ENCODE measurements around the gene TIMM44. TPM values are rescaled to one million over a fixed set of nuclear protein-coding genes. Genes with fewer than 3 reads are reported as not detected.
A peak's percentile ranks its signal among the peaks of the same experiment; 100 is the strongest.

The TIMM44 gene
- polyA plus RNA-seq, 1 of the 3 experiments (the other 2 are of a cell fraction): 49.7 TPM

- TF ChIP-seq TAF1 (IDR thresholded peaks at IDR 0.05; ENCODE audit: borderline replicate concordance, low read depth, low read length): peak; percentile 92
- TF ChIP-seq GABPA (IDR thresholded peaks at IDR 0.05; ENCODE audit: low read depth): no peak
- no peak for TF ChIP-seq RXRA (IDR thresholded peaks at IDR 0.05; ENCODE audit: borderline replicate concordance, low read depth)
- no peak for TF ChIP-seq TCF12 (IDR thresholded peaks at IDR 0.05)
- TF ChIP-seq JUND (IDR thresholded peaks at IDR 0.05): no peak
- TF ChIP-seq CTCF (IDR thresholded peaks at IDR 0.05): no peak
- TF ChIP-seq NRF1 (IDR thresholded peaks at IDR 0.05; ENCODE audit: low read depth, low read length): peak; percentile 63
- no peak for TF ChIP-seq EP300 (IDR thresholded peaks at IDR 0.05; ENCODE audit: borderline replicate concordance in 1 of 2, low read depth in 1 of 2, low read length in 1 of 2)
- TF ChIP-seq SMC3 (IDR thresholded peaks at IDR 0.05; ENCODE audit: low read depth, low read length): no peak
- no peak for TF ChIP-seq RAD21 (IDR thresholded peaks at IDR 0.05; ENCODE audit: low read length)
- TF ChIP-seq EZH2phosphoT487 (IDR thresholded peaks at IDR 0.05; ENCODE audit: borderline replicate concordance, low read depth): no peak
- peak; percentile 78 for TF ChIP-seq RFX5 (IDR thresholded peaks at IDR 0.05; ENCODE audit: low read length)
Observed at GRCh38 chr19:7943444-7944176, at the start of gene TIMM44 (continued).

DNA sequence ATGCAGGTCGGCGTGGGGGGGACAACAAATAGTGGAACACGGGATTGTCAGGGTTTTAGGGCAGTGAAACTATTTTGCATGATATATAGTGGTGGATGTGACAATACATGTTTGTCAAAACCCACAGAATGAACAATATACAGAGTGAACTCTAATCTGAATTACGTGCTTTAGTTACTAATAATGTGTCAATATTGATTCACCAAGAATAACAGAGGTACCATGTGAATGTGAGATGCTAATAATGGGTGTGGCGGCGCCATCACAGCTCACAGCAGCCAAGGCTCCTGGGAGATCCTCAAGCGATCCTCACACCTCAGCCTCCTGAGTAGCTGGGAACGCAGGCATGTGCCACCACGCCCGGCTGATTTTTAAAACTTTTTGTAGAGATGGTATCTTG lies 49.1 kb upstream of the TIMM44 start:
- H3K4me3 ChIP-seq (ENCODE audit: low read depth in 2 of 2, low read length in 1 of 2): no peak overlapping the region
- H3K27ac ChIP-seq (ENCODE audit: low read depth in 2 of 2, low read length in 1 of 2): no peak overlapping the region
- no peak overlapping the region for H3K4me2 ChIP-seq
- WGBS (ENCODE audit: low lambda C conversion rate): 91% methylated on average over 10 of the region's 10 CpGs
- no peak overlapping the region for H3K9ac ChIP-seq
- H3K79me2 ChIP-seq (ENCODE audit: insufficient read depth): peaks cover 96% of the 10 kb centered on the region
- H3K4me1 ChIP-seq (ENCODE audit: control insufficient read depth in 1 of 2, insufficient read depth in 2 of 2, low read depth in 1 of 2, low read length in 1 of 2): peaks cover 0 to 2% of the 10 kb centered on the region in 2 experiments; a peak in 1 of 4 replicates
- H2AFZ ChIP-seq (ENCODE audit: low read depth): no peak overlapping the region
- H4K20me1 ChIP-seq (ENCODE audit: insufficient read depth): peaks cover 92% of the 10 kb centered on the region
- H3K9me2 ChIP-seq: no peaks in the 10 kb centered on the region
- no peak for DNase-seq
- TF ChIP-seq, protein P1, sequence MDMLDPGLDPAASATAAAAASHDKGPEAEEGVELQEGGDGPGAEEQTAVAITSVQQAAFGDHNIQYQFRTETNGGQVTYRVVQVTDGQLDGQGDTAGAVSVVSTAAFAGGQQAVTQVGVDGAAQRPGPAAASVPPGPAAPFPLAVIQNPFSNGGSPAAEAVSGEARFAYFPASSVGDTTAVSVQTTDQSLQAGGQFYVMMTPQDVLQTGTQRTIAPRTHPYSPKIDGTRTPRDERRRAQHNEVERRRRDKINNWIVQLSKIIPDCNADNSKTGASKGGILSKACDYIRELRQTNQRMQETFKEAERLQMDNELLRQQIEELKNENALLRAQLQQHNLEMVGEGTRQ (IDR thresholded peaks at IDR 0.05; ENCODE audit: borderline replicate concordance, low read depth, low read length): no peak
- TF ChIP-seq, protein P2, sequence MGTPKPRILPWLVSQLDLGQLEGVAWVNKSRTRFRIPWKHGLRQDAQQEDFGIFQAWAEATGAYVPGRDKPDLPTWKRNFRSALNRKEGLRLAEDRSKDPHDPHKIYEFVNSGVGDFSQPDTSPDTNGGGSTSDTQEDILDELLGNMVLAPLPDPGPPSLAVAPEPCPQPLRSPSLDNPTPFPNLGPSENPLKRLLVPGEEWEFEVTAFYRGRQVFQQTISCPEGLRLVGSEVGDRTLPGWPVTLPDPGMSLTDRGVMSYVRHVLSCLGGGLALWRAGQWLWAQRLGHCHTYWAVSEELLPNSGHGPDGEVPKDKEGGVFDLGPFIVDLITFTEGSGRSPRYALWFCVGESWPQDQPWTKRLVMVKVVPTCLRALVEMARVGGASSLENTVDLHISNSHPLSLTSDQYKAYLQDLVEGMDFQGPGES (IDR thresholded peaks at IDR 0.05; ENCODE audit: low read depth, low read length): no peak
- TF ChIP-seq YY1 (IDR thresholded peaks at IDR 0.05; ENCODE audit: low read depth) (no peak), SMC3 (IDR thresholded peaks at IDR 0.05; ENCODE audit: low read depth, low read length) (no peak), SIN3A (IDR thresholded peaks at IDR 0.05; ENCODE audit: borderline replicate concordance, low read depth, low read length) (no peak)
- POLR2A ChIA-PET: no interaction called here
- H3K9me3 ChIP-seq: no peaks in the 10 kb centered on the region
- H3K27me3 ChIP-seq (ENCODE audit: insufficient read depth): no peaks in the 10 kb centered on the region
- no peaks in the 10 kb centered on the region for H3F3A ChIP-seq (replicated peaks; ENCODE audit: insufficient read depth)
- CTCF ChIA-PET: interaction anchor here (1.8 kb wide), 1 partner anchor 10 kb away, joined by 7 read pairs; no protein-coding TSS in a partner anchor
- peaks cover 18 to 34% of the 10 kb centered on the region in 2 experiments for H3K36me3 ChIP-seq (replicated peaks in 1 of 2; ENCODE audit: control insufficient read depth in 1 of 2, insufficient read depth in 2 of 2, low read length in 1 of 2)

All from SK-N-SH (cell line).